ENCODE data around the gene EVA1B.
A peak's percentile ranks its signal among the peaks of the same experiment; 100 is the strongest.

GRCh38 chr1:36328713-36329112, 5.3 kb upstream of the EVA1B start:
- peak; percentile 11 for TF ChIP-seq POLR2A (IDR thresholded peaks at IDR 0.05)
- TF ChIP-seq, protein P1, sequence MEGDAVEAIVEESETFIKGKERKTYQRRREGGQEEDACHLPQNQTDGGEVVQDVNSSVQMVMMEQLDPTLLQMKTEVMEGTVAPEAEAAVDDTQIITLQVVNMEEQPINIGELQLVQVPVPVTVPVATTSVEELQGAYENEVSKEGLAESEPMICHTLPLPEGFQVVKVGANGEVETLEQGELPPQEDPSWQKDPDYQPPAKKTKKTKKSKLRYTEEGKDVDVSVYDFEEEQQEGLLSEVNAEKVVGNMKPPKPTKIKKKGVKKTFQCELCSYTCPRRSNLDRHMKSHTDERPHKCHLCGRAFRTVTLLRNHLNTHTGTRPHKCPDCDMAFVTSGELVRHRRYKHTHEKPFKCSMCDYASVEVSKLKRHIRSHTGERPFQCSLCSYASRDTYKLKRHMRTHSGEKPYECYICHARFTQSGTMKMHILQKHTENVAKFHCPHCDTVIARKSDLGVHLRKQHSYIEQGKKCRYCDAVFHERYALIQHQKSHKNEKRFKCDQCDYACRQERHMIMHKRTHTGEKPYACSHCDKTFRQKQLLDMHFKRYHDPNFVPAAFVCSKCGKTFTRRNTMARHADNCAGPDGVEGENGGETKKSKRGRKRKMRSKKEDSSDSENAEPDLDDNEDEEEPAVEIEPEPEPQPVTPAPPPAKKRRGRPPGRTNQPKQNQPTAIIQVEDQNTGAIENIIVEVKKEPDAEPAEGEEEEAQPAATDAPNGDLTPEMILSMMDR (IDR thresholded peaks at IDR 0.05) = no peak
